Activated CD4-positive, alpha-beta T cell treated with anti-CD3 and anti-CD28 coated beads for 36 hours (primary cell): ENCODE measurements around the gene NADK. TPM values are rescaled to one million over a fixed set of nuclear protein-coding genes. Genes with fewer than 3 reads are reported as not detected.

ENCODE experiments used
- ATAC-seq: fragments of 200-7000 bp; cut with Tn5 transposase; one replicate; pipeline ENCODE4 v1.10.0; 2021; ENCODE audit warnings: mild to moderate bottlenecking, moderate library complexity
- CTCF ChIA-PET: fragments of 350-600 bp; sonication (Branson Sonifier 250); formaldehyde crosslinking; loops from one replicate; lab custom pipeline; 2021; ENCODE audit warnings: antibody characterized with exemption; lab: Charles Lee
- POLR2A ChIA-PET: fragments of 350-600 bp; sonication (Branson Sonifier 250); formaldehyde crosslinking; loops from one replicate; lab custom pipeline; 2021; ENCODE audit warnings: antibody characterized with exemption, inconsistent platforms; lab: Charles Lee
- DNase-seq: peaks from one replicate; pipeline ENCODE4 v3.0.0-alpha.2; 2020
- H3K27ac Mint-ChIP-seq: one replicate; pipeline ENCODE4 v1.8.0; 2021; ENCODE audit warnings: mixed read lengths
- H3K27me3 Mint-ChIP-seq: one replicate; pipeline ENCODE4 v1.8.0; 2021; ENCODE audit warnings: mixed read lengths
- H3K36me3 Mint-ChIP-seq: one replicate; pipeline ENCODE4 v1.8.0; 2021; ENCODE audit warnings: low read depth, mixed read lengths
- H3K4me1 Mint-ChIP-seq: one replicate; pipeline ENCODE4 v1.8.0; 2021; ENCODE audit warnings: mixed read lengths
- H3K4me3 Mint-ChIP-seq: one replicate; pipeline ENCODE4 v1.8.0; 2021; ENCODE audit warnings: mild to moderate bottlenecking, moderate library complexity, mixed read lengths
- H3K9me3 Mint-ChIP-seq: one replicate; pipeline ENCODE4 v1.8.0; 2021; ENCODE audit warnings: low read depth, mixed read lengths
- intact Hi-C, 2 experiments: fragments of 100-400 bp; cut with DNase I in 1 of 2; cut with micrococcal nuclease in 1 of 2; formaldehyde crosslinking; loops; one replicate each; pipeline versions ENCODE4 v1.14.2 to v1.15.1; 2022 to 2024; cut with DNase I, micrococcal nuclease
- total RNA-seq, 2 experiments: library from RNA; stranded (reverse); gene quantifications; one replicate each; pipeline ENCODE4 v1.2.3, GENCODE V29; 2021

NADK gene
- total RNA-seq, 2 experiments from 2014 or later, result 53.1 to 56.2 TPM

DNA sequence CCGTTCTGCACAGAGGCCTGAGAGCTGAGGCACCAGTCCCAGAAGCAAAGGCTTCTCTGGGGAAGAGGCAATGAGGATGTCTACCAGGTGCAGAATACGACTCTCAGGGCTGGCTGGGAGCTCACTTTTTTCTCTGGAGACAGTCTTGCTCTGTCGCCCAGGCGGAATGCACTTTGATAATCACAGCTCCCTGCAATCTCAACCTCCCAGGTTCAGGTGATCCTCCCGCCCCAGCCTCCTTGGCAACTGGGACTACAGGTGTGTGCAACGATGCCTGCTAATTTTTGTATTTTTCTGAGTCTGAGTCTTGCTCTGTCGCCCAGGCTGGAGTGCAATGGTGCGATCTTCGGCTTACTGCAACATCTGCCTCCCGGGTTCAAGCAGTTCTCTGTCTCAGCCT lies 17.6 kb downstream of the NADK start:
- Mint-ChIP-seq H3K4me3 (no peak overlapping the region), H3K27me3 (no peaks in the 10 kb centered on the region), H3K27ac (no peak overlapping the region), H3K9me3 (no peaks in the 10 kb centered on the region), H3K4me1 (no peaks in the 10 kb centered on the region), H3K36me3 (peaks cover 25% of the 10 kb centered on the region)
- ATAC-seq (no peak), DNase-seq (no peak)
- ChIA-PET POLR2A (no interaction called here), CTCF (interaction anchor here (0.6 kb wide), 1 partner anchor 315 kb away, joined by 4 read pairs; no protein-coding TSS in a partner anchor)
- intact Hi-C loops, result no loop called here

DNA sequence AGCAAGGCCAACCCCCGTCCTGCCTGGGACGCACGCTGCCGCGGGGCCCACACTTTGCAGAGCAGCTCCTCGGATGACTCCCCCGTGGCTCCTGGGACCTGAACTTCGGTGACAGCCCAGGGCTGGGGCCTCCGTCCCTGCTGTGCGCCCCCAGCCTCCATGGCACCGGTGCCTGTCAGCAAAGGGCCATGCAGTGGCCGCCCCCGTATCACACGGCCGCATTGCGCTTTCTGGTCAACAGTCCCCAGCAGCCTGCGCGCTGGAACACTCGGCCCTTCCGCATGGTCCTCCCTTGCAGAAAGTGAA lies 18.0 kb downstream of the NADK start:
- ATAC-seq (no peak), DNase-seq (no peak)
- Mint-ChIP-seq H3K4me3 (no peak overlapping the region), H3K4me1 (no peaks in the 10 kb centered on the region), H3K36me3 (peaks cover 26% of the 10 kb centered on the region), H3K27ac (no peak overlapping the region), H3K9me3 (no peaks in the 10 kb centered on the region), H3K27me3 (no peaks in the 10 kb centered on the region)
- intact Hi-C loops, result no loop called here
- CTCF ChIA-PET, result interaction anchor here (0.6 kb wide), 1 partner anchor 316 kb away, joined by 4 read pairs; no protein-coding TSS in a partner anchor
- POLR2A ChIA-PET, result no interaction called here

DNA sequence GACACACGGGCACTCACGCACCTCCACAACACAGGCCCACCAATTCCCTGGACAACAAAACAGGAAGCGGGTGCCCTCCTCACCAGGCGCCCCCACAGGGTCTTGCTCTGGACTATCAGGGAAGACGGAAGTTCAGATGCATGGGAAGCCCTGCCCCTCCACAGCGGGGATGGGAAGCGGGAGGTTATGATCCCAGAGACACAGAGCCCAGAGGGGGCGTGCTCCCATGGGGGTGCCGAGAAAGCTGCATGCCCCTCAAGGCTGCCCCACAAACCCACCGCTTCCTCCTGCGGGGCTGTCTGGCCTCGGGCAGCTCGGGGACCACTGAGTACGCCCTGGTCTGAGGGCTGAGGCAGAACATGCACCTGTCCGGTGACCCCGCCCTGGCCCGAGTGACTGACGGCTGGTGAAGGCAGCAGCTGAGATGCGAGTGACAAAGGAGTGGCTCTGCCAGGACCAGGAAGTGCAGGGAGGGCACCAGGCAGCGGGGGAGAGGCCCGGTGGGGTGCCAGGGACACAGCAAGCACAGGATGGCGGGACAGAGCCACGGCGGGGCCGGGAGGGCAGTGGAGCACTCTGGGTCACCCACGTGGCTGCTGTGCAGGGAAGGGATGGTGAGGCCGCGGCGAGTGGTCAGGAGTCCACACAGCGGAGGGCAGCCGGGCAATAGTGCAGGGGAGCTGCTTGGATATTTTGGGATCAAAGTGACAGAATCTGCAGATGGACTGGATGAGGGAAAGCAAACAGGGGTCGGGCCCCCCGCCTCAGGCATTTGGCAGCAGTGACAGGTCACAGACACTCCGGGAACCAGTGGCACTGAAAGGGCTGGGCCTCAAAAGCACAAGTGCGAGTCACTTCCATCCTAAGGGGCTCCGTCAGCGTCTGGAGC lies 18.6 kb downstream of the NADK start:
- DNase-seq (no peak), ATAC-seq (no peak)
- Mint-ChIP-seq H3K36me3 (peaks cover 28% of the 10 kb centered on the region), H3K4me3 (no peak overlapping the region), H3K27me3 (no peaks in the 10 kb centered on the region), H3K27ac (no peak overlapping the region), H3K9me3 (no peaks in the 10 kb centered on the region), H3K4me1 (no peaks in the 10 kb centered on the region)
- CTCF ChIA-PET, result interaction anchor here (0.6 kb wide), 1 partner anchor 412 kb away, joined by 3 read pairs; no protein-coding TSS in a partner anchor
- POLR2A ChIA-PET, result no interaction called here
- intact Hi-C loops, result no loop called here

DNA sequence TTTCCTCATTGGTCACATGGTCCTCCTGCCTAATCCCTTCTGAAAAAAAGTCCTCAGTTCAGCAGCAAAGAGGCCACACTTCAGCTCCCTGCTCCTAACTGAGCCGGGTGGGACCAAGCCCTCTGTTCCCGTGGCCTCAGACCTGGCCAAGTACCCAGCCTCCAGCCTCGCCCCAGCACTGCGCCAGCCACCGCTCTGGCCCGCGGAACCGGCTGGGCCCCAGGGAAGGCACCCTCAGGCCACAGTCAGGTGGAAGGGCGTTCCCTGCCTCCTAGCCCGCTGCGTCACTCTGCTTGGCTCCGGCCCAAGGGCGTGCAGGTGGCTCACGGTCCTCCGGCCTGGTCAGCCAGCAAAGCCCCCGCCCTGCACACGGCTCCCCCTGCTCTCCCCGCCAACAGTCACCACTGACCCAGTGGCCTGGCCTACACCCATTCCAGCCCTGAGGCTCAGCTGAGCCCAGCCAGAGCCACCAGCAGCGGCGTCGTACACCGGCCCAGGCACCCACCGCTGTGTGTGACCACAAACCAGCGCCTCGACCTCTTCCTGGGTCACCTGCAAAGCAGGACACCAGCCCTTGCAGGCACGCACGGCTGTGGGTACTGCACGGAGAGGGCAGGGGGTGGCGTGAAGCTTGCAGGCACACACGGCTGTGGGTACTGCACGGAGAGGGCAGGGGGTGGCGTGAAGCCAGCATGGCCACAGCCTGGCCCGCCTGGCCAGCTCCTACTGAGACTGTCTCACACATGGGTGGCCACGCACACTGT lies 19.4 kb downstream of the NADK start:
- Mint-ChIP-seq H3K9me3 (no peaks in the 10 kb centered on the region), H3K36me3 (peaks cover 28% of the 10 kb centered on the region), H3K4me1 (no peaks in the 10 kb centered on the region), H3K27me3 (no peaks in the 10 kb centered on the region), H3K4me3 (no peak overlapping the region), H3K27ac (no peak overlapping the region)
- DNase-seq (no peak), ATAC-seq (no peak)
- ChIA-PET POLR2A (interaction anchor here (0.6 kb wide), 1 partner anchor 78 kb away, joined by 4 read pairs; no protein-coding TSS in a partner anchor), CTCF (interaction anchor here (0.6 kb wide), 1 partner anchor 411 kb away, joined by 3 read pairs; no protein-coding TSS in a partner anchor)
- intact Hi-C loops, result no loop called here

DNA sequence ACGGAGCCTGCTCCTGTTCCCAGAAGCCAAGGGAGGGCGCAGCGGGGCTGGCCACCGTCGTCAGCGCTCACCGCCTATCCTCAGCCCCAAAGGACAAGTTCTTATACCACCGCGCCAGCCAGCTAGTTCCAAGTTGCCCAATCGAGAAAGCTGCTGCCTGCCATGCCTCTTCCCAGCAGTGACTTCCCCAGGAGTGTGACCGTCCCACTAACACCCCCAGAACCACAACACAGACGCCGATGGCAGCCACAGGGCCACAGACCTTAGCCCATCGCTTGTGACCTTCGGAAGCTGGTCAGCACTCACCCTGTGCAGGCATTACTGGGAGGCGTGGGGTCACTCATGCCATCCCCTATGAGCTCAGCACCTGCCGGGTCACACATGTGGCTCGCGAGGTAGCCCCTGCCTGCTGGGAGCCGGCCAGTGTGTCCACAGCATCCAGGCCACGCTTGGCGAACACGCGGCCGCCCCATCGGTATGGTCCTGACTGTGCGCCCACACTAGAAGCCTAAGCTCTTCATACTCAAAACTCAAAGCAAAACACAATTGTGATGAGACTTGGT lies 20.1 kb downstream of the NADK start:
- H3K4me3 Mint-ChIP-seq, result no peak overlapping the region
- ChIA-PET POLR2A (interaction anchor here (0.6 kb wide), 1 partner anchor 78 kb away, joined by 4 read pairs; no protein-coding TSS in a partner anchor), CTCF (no interaction called here)
- no peaks in the 10 kb centered on the region for H3K27me3 Mint-ChIP-seq
- intact Hi-C loops, result no loop called here
- H3K36me3 Mint-ChIP-seq, result peaks cover 28% of the 10 kb centered on the region
- ATAC-seq (no peak), DNase-seq (no peak)
- H3K9me3 Mint-ChIP-seq, result no peaks in the 10 kb centered on the region
- H3K4me1 Mint-ChIP-seq, result no peaks in the 10 kb centered on the region
- no peak overlapping the region for H3K27ac Mint-ChIP-seq

DNA sequence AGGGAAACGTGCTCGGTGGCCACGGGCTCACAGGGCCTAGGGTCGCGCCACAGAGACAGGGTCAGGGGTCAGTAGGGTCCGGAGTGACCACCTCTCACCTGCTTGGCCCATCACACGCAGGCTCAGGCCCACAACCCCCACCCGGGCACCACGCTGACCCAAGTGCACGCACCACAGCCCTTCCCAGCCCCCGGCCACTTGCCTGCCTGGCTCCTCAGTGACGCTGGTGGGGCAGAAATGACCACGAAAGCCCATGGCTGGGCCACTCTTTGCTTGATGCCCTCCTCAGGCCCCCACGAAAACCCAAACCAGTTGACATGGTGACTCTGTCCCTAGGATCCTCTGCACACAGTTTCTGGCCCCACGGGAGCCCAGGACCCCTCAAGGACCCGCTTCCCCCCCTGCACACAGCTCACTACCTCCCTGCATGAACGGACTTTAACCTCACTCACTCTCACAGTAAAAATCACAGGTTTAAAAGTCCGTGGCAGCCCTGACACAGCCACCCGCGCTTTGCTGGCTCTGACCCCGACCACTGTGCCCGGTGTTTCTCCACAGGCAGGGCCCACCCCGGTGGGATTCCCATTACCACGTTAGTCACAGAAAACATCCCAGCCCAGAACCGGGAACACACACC lies 20.7 kb downstream of the NADK start:
- peaks cover 28% of the 10 kb centered on the region for H3K36me3 Mint-ChIP-seq
- H3K9me3 Mint-ChIP-seq, result no peaks in the 10 kb centered on the region

DNA sequence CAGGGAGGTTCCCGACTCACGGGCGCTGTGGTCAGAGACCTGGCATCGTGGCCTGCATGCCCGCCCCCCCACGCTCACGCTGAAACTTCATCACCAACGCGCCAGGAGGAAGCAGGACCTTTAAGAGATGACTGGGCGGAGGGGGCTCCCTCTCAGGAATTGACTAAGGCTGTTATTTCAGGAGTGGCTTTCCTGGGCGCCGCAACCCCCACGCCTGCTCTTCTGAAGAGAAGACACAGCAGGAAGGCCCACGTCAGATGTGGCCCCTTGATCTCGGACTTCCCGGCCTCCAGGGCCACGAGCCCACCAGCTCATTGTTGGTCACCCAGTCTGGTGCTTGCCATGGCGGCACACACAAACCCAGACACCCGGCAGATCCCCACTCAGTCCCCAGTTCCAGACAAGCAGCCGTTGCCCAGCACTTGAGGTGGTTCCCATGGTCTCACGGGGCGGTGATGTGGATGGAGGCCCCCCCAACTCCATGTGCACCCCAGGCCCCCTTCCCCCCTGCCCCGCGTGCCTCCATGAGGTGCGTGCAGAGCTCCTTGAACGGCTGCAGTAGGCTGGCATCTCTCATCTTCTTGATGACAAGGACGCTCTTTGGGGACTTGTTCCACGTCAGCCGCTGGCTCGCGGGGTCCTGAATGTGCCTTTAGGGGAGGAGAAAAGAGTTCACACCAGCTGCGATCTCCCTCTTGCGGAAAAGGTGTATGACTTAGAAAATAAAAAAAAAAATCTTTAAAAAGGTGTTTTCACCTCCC lies 21.4 kb downstream of the NADK start:
- H3K9me3 Mint-ChIP-seq, result no peaks in the 10 kb centered on the region
- H3K36me3 Mint-ChIP-seq, result peaks cover 29% of the 10 kb centered on the region
- no peak overlapping the region for H3K4me3 Mint-ChIP-seq
- POLR2A ChIA-PET, result no interaction called here
- CTCF ChIA-PET, result no interaction called here
- intact Hi-C loops, result no loop called here
- DNase-seq, result no peak
- ATAC-seq, result no peak
- H3K4me1 Mint-ChIP-seq, result no peaks in the 10 kb centered on the region
- no peaks in the 10 kb centered on the region for H3K27me3 Mint-ChIP-seq
- H3K27ac Mint-ChIP-seq, result no peak overlapping the region

More for the DNA sequence above, 20.7 kb downstream of the NADK start:
- Mint-ChIP-seq H3K4me3 (no peak overlapping the region), H3K27ac (no peak overlapping the region), H3K4me1 (no peaks in the 10 kb centered on the region), H3K27me3 (no peaks in the 10 kb centered on the region)
- ChIA-PET CTCF (no interaction called here), POLR2A (no interaction called here)
- DNase-seq, result no peak
- ATAC-seq, result no peak
- intact Hi-C loops, result no loop called here

DNA sequence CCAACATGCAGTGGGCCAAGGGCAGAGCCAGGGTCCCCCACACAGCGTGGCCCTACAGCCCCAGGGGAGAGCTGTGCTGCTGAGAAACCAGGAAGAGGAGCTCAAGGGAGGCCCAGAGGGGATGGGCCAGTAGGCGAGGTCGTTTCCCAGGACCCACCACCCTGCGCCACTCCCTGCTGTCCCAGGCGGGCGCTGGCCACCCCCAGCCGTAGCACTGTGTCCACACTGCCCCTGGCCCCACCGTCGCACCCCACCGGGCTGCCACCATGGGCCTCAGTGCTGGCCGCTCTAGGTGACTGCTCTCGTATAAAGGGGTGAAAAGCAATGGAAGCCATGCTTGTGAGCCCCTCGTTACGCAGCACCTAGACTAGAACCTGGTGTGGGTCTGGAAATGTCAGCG lies 22.4 kb downstream of the NADK start:
- H3K9me3 Mint-ChIP-seq, result no peaks in the 10 kb centered on the region
- H3K4me1 Mint-ChIP-seq, result no peaks in the 10 kb centered on the region
- H3K36me3 Mint-ChIP-seq, result peaks cover 22% of the 10 kb centered on the region
- DNase-seq (no peak), ATAC-seq (no peak)
- no peaks in the 10 kb centered on the region for H3K27me3 Mint-ChIP-seq
- intact Hi-C loops, result no loop called here
- CTCF ChIA-PET, result no interaction called here
- no peak overlapping the region for H3K4me3 Mint-ChIP-seq
- POLR2A ChIA-PET, result interaction anchor here (0.7 kb wide), 1 partner anchor 46 kb away, joined by 4 read pairs; no protein-coding TSS in a partner anchor
- no peak overlapping the region for H3K27ac Mint-ChIP-seq

DNA sequence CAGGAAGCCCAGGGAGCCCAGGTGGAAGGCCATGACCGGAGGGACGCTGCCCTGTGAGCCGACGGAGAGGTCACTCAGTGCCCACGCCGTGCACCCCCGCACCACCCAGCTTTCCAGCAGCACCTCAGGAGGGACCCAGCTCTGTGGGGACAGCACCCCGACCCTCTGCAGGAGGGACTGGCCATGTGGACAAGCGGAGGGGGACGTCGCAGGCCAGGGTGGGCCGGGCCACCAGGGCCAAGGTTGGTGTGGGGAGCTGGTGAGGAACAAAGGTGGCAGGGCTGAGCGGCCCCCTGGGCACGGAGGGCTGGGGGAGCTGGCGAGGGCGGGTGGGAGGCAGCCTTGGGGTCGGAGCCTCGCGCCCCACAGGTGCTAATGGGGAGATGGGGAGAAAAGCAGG lies 22.8 kb downstream of the NADK start:
- POLR2A ChIA-PET, result interaction anchor here (0.7 kb wide), 1 partner anchor 46 kb away, joined by 4 read pairs; no protein-coding TSS in a partner anchor
- no peak overlapping the region for H3K4me3 Mint-ChIP-seq
- CTCF ChIA-PET, result no interaction called here

DNA sequence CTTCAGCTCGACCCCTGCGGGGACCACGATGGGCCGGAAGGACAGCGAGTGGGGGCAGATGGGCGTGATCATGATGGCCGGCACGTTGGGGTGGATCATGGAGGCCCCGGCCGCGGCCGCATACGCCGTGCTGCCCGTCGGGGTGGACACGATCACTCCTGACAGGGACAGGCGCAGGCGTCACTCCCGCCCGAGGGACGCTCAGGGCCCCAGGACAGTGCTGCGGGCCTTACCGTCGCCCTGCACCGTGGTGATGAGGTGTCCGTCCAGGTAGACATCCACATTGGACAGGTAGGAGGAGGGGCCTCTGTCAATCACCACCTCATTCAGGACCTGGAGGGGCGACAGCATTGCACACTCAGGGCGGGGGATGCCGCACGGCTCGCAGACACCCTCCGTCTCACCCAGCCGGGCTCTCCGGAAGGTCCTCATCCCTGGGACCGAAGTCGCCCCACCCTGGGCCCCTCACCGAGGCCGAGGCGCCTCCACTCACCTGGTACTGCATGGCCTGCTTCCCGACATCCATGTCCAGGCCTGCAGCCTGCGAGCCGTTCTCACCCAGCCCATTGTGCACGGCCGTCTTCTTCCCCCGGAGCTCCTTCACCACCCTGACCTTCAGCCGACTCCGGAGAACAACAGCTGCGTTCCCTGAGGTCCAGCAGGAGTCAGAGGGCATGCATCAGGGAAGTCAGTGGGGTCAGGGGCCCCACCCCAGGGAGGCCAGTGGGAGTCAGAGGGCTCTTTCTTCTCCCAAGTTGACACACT lies 24.0 kb downstream of the NADK start:
- POLR2A ChIA-PET, result no interaction called here
- H3K36me3 Mint-ChIP-seq, result peaks cover 17% of the 10 kb centered on the region
- ATAC-seq, result no peak

More for the DNA sequence above, 22.8 kb downstream of the NADK start:
- Mint-ChIP-seq H3K27ac (no peak overlapping the region), H3K27me3 (no peaks in the 10 kb centered on the region), H3K36me3 (peaks cover 22% of the 10 kb centered on the region), H3K9me3 (no peaks in the 10 kb centered on the region), H3K4me1 (no peaks in the 10 kb centered on the region)
- no peak for ATAC-seq
- intact Hi-C loops, result no loop called here
- no peak for DNase-seq

More for the DNA sequence above, 24.0 kb downstream of the NADK start:
- peaks cover 2% of the 10 kb centered on the region for H3K4me1 Mint-ChIP-seq
- intact Hi-C loops, result no loop called here
- no peaks in the 10 kb centered on the region for H3K9me3 Mint-ChIP-seq
- H3K27ac Mint-ChIP-seq, result no peak overlapping the region
- CTCF ChIA-PET, result no interaction called here
- no peak overlapping the region for H3K4me3 Mint-ChIP-seq
- no peaks in the 10 kb centered on the region for H3K27me3 Mint-ChIP-seq
- DNase-seq, result no peak
